HG02981 (cell line): ENCODE measurements around the gene MYO1E.
"Not testable (repeated sequence)": the region's sequence is repeated elsewhere in the genome, so short reads cannot be mapped to it uniquely, and the experiment has no call there.

Experiments used
- ATAC-seq: cut with Tn5 transposase; IDR thresholded peaks from one replicate; pipeline ENCODE4 v1.9.1; 2021; ENCODE audit warnings: mild to moderate bottlenecking, moderate library complexity; ENCODE audit not compliant: unreplicated experiment

The MYO1E gene

DNA sequence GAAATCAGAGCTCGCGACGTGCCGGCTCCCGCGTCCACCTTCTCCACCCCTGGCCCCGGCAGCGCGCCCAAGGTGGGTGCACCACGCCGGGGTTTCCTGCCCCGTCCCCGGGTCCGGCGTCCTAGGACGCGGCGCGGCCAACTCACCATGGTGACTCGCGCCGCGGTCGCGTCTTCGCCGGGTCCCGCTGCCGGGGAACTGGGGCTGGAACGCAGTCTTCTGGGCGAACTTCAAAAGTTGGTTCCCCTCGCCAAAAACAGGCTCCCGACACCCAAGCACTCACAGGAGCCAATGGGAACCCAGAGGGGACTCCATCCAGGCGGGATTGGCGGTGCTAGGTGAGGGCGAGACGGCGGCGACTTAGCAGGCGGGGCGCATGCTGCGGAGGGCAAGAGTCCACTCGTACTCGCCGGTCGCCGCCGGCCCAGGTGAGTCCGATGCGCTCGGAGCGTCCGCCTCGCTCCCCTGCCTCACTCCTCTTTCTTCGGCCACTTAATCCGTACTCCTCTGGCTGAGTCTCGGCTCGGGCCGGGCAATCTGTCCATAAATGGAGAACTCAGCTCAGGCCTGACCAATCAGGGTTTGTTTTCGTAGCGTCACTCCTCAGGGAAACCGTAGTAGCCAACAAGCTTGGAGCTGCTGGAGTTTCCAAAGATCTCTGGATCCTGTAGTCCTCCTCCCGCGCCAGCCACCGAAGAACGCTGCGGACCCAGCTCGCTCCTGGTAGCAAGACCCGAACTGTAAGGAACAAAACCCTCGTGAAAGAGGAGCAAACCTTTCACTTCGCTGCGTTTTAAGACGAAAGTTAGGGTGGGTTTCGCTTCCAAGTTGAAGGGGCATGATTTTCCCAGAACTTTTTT is at the start of gene MYO1E:
MYO1E (minus strand) TSS at position 520 of the 860 bp plus-strand sequence; CDS start at position 149, 371 bp downstream.
- ATAC-seq = peak; percentile 62

DNA sequence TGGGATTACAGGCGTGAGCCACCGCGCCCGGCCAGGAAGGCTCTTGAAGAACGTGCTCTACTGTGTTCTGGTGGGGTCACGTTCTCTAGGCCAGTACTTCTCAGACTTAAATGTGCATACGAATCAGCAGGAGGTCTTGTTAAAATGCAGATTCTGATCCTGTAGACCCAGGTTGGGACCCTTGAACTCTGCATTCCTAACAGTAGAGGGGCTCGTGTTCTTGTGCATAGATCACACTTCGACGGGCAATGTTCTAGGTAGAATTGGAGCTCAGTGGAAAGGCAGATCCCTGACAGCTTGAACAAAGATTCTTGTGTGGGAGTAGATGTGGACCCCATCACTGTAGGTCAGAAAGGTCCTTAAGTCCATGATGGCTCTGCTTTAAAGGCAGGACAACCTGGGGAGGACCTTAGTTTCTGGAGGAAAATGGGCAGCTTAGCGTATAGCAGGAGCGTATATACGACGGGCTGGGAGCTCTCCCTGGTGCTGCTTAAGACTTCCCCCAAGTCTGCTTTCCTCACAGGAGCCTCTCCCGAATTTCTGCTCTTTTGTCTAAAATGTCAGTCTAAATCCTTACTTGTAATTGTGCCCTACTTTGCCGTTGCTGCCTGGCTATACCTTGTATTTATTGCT is 48.4 kb upstream of the MYO1E start:
- no peak for ATAC-seq

DNA sequence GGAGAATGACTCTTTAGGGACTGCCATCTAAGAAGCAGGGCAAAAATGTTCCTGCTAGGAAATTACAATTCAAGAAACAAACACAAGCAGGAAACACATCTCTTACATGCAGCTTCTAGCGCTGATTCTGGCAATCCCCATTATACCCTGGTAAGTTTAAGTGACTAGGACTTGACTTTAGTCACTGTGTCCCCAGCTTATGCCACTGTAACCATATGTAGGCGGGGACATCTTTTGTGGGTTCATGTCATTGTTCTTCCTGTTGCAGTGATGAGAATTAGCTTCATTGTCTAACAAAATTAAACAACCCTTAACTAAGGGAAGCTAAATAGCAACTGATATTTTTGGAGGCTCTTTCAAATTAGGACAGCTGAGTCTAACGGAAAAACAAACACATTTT is 47.4 kb upstream of the MYO1E start:
- no peak for ATAC-seq

- ATAC-seq = no peak
These were observed 46.5 kb upstream of the MYO1E start for GRCh38 chr15:59419170-59419569.

GRCh38 chr15:59416816-59417215 is 44.1 kb upstream of the MYO1E start:
- ATAC-seq = no peak

DNA sequence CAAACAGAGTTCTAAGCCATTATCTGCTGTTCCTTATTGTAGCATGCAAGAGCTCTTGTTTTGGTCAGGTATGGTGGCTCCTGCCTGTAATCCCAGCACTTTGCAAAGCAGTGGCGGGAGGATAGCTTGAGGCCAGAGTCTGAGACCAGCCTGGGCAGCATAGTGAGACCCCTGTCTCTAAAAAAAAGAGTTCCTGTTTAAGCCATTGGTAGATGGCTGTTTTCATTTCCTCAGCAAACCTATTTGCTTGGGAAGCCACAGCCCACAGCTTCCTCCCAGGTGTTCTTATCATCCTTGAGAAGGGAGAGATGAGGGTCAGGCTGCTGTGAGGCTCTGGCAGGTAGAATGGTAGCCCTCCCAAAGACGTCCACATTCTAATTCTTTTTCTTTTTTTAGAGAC is 40.9 kb upstream of the MYO1E start:
- ATAC-seq = no peak

DNA sequence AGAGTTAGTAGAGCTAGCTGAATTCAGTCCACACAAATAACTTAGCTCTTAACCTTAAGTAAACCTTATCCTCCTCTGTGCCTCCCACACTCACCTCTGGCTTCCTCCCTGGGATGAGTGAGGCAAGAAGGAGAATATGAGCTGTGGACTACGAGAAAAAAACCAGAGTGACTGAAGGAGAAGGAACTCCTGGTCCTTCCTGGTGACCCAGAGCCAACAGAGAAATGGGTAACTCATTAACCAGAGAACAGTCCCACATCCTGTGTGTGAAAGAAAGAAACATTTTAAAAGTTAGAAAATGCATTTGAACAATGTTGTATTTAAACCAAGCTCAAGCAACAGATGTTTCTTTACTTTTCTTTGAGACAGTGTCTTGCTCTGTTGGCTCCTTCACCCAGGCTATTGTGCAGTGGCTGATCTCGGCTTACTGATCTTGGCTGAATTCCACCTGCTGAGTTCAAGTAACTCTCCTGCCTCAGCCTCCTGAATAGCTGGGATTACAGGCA is 37.8 kb upstream of the MYO1E start:
- ATAC-seq = no peak

DNA sequence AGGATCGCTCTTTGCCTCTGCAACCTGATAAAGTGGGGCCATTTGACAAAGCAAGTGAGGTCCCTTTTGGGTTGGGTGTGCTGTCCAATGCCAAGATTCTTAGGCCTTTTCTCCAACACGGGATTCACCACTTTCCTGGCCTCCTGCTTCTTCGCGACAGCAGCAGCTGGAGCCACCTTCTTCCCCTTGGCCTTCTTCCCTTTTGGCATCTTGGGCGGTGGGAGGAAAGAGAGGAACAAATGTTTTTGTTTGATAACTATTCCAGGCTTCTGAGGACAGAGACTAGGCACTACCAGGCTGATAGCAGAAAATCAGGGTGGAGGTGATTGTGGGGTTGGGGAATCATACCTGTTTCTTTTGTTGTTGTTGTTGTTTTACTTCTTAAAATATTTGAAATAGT is 35.3 kb upstream of the MYO1E start:
- no peak for ATAC-seq

GRCh38 chr15:59406446-59406845 is 33.8 kb upstream of the MYO1E start:
- ATAC-seq = no peak

GRCh38 chr15:59405079-59405478 is 32.4 kb upstream of the MYO1E start:
- no peak for ATAC-seq

DNA sequence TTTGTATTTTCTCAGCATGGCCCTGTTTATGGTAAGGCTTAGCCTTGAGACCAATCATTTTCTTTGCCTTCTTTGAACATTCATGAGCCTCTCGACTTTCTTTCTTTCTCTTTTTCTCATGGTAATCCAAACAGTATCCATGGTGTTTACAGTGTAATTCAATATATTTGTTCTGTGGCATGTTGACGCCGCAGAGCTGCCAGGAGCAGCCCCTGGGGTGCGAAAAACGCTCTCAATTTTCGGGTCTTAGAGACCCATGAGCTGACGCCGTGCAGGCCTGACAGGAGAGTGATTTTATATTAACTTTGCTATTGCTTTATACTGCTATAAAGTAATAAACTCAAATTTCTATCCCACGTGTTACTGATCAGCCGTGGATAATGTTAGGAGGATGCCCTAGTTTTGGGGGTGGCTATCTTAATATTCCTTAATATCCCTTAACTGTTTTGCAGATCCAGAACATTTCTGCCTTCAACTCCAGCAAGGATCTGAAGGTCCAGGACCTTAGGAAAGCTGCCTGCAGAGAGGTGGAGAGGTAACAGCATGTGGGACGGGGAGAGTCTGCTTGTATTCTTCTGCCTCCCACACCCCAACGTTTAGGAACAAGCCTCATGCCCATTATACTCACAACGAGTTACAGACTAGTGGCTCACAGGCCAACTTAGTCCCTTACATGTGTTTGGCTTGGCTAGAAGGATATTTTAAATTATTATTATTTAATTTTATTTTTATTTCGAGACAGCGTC is 29.3 kb upstream of the MYO1E start:
- ATAC-seq = no peak

- ATAC-seq = not testable (repeated sequence)
These were observed 28.6 kb upstream of the MYO1E start for GRCh38 chr15:59401051-59401823.

- ATAC-seq = no peak
These were observed 27.6 kb upstream of the MYO1E start for GRCh38 chr15:59400103-59400813.

- ATAC-seq = peak; percentile 87
These were observed 26.9 kb upstream of the MYO1E start for GRCh38 chr15:59399465-59400102.

- no peak for ATAC-seq
These were observed 25.5 kb upstream of the MYO1E start for GRCh38 chr15:59398220-59398619.

DNA sequence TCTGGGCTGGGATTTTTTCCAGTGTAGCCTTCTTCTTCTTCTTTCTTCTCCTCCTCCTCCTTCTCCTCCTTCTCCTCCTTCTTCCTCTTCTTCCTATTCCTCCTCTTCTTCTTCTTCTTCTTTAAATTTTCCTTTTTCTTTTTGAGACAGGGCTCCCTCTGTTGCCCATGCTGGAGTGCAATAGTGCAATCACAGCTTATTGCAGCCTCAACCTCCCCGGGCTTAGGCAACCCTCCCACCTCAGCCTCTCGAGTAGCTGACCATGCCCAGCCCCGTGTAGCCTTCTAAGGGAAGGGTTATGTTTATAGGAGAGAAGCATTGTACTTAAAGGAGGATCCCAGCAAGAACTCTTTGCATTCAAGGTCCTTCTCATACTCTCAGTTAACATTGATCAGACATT is 24.0 kb upstream of the MYO1E start:
- no peak for ATAC-seq

GRCh38 chr15:59396211-59396610 is 23.5 kb upstream of the MYO1E start:
- no peak for ATAC-seq

DNA sequence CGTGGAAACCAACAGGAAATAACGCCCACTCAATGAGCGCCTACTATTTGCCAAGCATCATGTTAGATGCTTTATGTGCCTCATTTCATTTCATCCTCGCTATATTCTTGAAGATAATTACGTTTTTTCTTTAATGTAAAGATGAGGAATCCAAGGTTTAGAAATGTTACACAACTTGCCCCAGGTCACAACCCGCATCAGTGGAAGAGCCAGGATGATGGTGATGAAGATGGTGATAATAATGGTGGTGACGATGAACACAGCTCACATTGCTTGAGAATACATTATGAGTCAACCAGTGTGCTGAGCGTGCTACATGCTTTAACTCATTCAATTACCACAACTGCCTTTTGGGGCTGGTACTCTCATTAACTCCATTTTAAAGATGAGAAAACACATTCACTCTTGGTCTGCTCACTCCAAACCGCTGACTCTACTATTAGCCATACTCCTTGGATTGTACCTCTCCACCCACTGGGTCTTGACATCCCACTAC is 21.5 kb upstream of the MYO1E start:
- ATAC-seq = no peak

DNA sequence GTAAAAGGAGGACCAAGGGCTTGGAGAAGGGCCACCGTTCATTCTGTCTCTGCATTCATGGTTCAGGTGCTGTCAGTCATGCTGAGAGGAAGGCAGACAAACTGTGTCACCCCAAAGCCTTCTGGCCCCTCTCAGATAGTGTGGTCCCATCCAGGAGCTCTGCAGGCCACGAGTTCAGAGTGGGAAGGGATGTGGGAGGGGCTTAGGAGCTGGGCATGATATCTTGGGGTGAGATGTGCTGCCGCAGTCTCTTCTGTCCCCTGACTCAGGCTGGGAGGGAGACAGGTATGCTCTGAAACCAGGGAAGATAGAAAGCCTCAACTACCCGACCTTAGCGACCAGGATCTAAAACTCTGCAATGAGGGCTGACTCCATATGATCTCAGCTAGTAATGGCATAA is 19.6 kb upstream of the MYO1E start:
- no peak for ATAC-seq
